ENCODE measurements around the gene CD72. TPM values are rescaled to one million over a fixed set of nuclear protein-coding genes. Genes with fewer than 3 reads are reported as not detected.

Gene CD72
- total RNA-seq, 4 donors from 2014 or later: 1.6 to 15.5 (median 4.9) TPM

- DNase-seq (ENCODE audit: low spot score): no peak
- TF ChIP-seq, protein P1, sequence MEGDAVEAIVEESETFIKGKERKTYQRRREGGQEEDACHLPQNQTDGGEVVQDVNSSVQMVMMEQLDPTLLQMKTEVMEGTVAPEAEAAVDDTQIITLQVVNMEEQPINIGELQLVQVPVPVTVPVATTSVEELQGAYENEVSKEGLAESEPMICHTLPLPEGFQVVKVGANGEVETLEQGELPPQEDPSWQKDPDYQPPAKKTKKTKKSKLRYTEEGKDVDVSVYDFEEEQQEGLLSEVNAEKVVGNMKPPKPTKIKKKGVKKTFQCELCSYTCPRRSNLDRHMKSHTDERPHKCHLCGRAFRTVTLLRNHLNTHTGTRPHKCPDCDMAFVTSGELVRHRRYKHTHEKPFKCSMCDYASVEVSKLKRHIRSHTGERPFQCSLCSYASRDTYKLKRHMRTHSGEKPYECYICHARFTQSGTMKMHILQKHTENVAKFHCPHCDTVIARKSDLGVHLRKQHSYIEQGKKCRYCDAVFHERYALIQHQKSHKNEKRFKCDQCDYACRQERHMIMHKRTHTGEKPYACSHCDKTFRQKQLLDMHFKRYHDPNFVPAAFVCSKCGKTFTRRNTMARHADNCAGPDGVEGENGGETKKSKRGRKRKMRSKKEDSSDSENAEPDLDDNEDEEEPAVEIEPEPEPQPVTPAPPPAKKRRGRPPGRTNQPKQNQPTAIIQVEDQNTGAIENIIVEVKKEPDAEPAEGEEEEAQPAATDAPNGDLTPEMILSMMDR (IDR thresholded peaks at IDR 0.05): no peak
- ATAC-seq (ENCODE audit: low FRiP score): no peak
These were observed 9.4 kb upstream of the CD72 start for GRCh38 chr9:35627575-35627974.

DNA sequence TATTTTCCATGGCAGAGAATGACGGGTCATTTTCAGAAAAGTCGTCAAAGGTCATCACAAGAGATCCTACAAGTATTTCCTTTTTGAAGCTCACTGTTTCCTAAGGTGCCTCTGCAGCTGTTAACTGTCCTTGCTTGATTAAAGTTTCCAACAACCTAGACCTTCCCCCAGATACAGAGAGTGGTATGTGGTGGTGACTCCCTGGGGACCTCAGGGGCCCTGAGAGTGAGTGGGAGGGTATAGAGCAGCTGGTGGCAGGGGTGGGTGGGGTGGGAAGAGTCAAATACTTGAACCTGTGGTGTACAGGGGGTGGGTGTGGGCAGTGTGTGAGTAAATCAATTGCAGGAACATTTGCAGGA lies 1.6 kb upstream of the CD72 start:
- DNase-seq (ENCODE audit: low spot score) (no peak), ATAC-seq (ENCODE audit: low FRiP score) (no peak)
- TF ChIP-seq, protein P1 (IDR thresholded peaks at IDR 0.05): no peak

- DNase-seq (ENCODE audit: low spot score) (no peak), ATAC-seq (ENCODE audit: low FRiP score) (no peak)
- TF ChIP-seq, protein P1 (IDR thresholded peaks at IDR 0.05): no peak
These were observed 914 bp upstream of the CD72 start for GRCh38 chr9:35618854-35619799.

DNA sequence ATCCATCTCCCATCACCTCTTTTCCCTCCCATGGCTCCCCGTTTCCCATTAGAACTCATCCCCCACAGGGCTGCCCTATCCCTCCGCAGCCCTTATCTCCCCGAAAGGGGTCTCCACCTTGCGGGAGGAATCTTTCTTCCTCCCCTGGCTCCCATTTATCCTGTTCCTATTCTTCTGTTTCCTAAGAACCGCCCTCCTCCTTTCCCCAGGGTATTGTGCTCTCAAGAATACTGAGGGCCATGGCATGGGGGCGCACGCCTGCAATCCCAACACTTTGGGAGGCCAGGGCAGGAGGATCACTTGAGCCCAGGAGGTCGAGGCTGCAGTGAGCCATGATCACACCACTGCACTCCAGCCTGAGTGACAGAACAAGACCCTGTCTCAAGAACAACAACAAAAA lies 665 bp downstream of the CD72 start:
- no peak for DNase-seq (ENCODE audit: low spot score)

DNA sequence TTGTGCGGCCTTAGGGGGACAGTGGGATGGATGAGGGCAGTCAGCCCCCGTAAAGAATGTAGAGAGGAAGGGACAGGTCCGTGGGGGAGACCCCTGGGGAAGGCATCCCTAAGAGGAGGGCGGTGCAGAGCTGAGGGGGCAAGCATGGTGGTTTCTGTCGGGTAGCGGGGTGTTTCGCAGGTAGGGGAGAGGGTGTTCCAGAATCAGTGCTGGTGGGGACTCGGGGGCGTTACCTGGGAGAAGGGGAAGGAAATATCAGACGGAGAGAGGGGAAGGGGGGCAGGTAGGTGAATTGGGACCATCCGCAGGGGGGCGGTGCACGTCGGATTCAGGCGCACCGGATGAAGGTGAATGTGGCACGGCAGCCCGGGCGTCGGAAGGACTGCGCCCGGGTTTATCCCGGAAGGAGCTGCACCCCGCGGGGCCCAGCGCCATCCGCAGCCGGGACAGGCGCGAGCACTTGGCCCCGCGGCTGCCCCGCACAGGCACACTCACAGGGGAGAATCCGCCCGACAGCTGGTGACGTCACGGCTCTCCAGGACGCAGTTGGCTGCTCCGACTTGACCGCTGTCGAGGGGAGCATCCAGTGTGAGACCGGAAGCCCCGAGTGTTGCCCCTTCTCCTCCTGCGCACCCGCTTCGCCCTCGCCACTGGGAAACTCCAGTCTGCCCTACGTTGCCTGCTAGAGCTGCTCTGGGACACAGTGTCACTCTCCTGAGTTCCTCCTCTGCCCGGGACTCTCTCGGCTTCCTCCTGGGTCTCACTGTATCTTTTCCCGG lies 1.3 kb downstream of the CD72 start:
- TF ChIP-seq, protein P1 (IDR thresholded peaks at IDR 0.05): no peak
- peak; percentile 66 for ATAC-seq (ENCODE audit: low FRiP score)
- peak; percentile 75 for DNase-seq (ENCODE audit: low spot score)

More for the DNA sequence above, 665 bp downstream of the CD72 start:
- ATAC-seq (ENCODE audit: low FRiP score): no peak
- TF ChIP-seq, protein P1 (IDR thresholded peaks at IDR 0.05): no peak

GRCh38 chr9:35615981-35616680 lies 2.1 kb downstream of the CD72 start:
- no peak for ATAC-seq (ENCODE audit: low FRiP score)
- DNase-seq (ENCODE audit: low spot score): no peak
- TF ChIP-seq, protein P1 (IDR thresholded peaks at IDR 0.05): no peak
